H1 (cell line): Measurements from ENCODE around the gene CEBPE. TPM values are rescaled to one million over a fixed set of nuclear protein-coding genes. Genes with fewer than 3 reads are reported as not detected.
"Not testable (repeated sequence)": the region's sequence is repeated elsewhere in the genome, so short reads cannot be mapped to it uniquely, and the experiment has no call there.

ENCODE experiments used
- CTCF ChIA-PET: fragments of 300-600 bp; sonication (Branson Sonifier 250); formaldehyde crosslinking; loops from one replicate; lab custom pipeline; 2021; ENCODE audit not compliant: partially characterized antibody; lab: Charles Lee
- POLR2A ChIA-PET: fragments of 300-600 bp; sonication (Branson Sonifier 250); formaldehyde crosslinking; loops from one replicate; lab custom pipeline; 2021; ENCODE audit warnings: inconsistent platforms; ENCODE audit not compliant: partially characterized antibody; lab: Charles Lee
- DNase-seq, 2 experiments: peaks; one replicate each; pipeline versions ENCODE4 v3.0.0 to v3.0.0-alpha.2; 2010 to 2022; ENCODE audit warnings: low spot score in 2 of 2, low read depth in 1 of 2, mixed read lengths in 1 of 2
- FAIRE-seq: peaks from 2 replicates; lab custom pipeline; 2011; peaks lifted over from hg19 to GRCh38; lab: Jason Lieb, UNC
- H2AFZ ChIP-seq: 2 replicates; pipeline ENCODE4 v1.8.1; 2012; ENCODE audit warnings: low read length, inconsistent platforms
- H2AK5ac ChIP-seq: 2 replicates; pipeline ENCODE4 v1.6.1; 2013; ENCODE audit warnings: low read depth, low read length
- H2BK120ac ChIP-seq: replicated peaks from 2 replicates; pipeline ENCODE3; 2013; ENCODE audit warnings: low read depth, low read length, inconsistent platforms
- H2BK12ac ChIP-seq: 2 replicates; pipeline ENCODE4 v1.6.1; 2013; ENCODE audit warnings: low read depth, low read length
- H2BK15ac ChIP-seq: 2 replicates; pipeline ENCODE4 v1.6.1; 2013; ENCODE audit warnings: low read length
- H2BK20ac ChIP-seq: 2 replicates; pipeline ENCODE4 v1.6.1; 2013; ENCODE audit warnings: low read length
- H2BK5ac ChIP-seq: 2 replicates; pipeline ENCODE4 v1.6.1; 2013; ENCODE audit warnings: low read depth, low read length
- H3K14ac ChIP-seq: 2 replicates; pipeline ENCODE4 v1.6.1; 2013; ENCODE audit warnings: inconsistent platforms; ENCODE audit not compliant: insufficient read length
- H3K18ac ChIP-seq: 2 replicates; pipeline ENCODE4 v1.6.1; 2013; ENCODE audit warnings: low read length; ENCODE audit errors: extremely low read depth
- H3K23ac ChIP-seq: 2 replicates; pipeline ENCODE4 v1.6.1; 2013; ENCODE audit warnings: inconsistent platforms; ENCODE audit not compliant: insufficient read length
- H3K23me2 ChIP-seq: 2 replicates; pipeline ENCODE4 v1.6.1; 2013; ENCODE audit warnings: low read depth, low read length
- H3K27ac ChIP-seq: 2 replicates; pipeline ENCODE4 v1.6.1; 2011; ENCODE audit warnings: low read depth, low read length, inconsistent platforms
- H3K27me3 ChIP-seq, 4 experiments: replicated peaks in 1 of 4; 1 replicate in 1 of 4; 2 replicates in 3 of 4; pipeline versions ENCODE4 v1.6.1 to v1.8.1; 2011 to 2013; ENCODE audit warnings: low read length in 3 of 4, mild to moderate bottlenecking in 3 of 4, inconsistent platforms in 2 of 4, mixed read lengths in 2 of 4, moderate library complexity in 1 of 4; ENCODE audit not compliant: control insufficient read depth in 3 of 4, insufficient read depth in 3 of 4; ENCODE audit errors: extremely low read depth in 1 of 4
- H3K36me3 ChIP-seq, 4 experiments: 2 replicates each; pipeline versions ENCODE4 v1.6.1 to v1.8.1; 2011 to 2013; ENCODE audit warnings: mild to moderate bottlenecking in 4 of 4, low read length in 3 of 4, moderate library complexity in 2 of 4, control low read depth in 1 of 4, inconsistent platforms in 1 of 4; ENCODE audit not compliant: insufficient read depth in 4 of 4, control insufficient read depth in 2 of 4
- H3K4ac ChIP-seq: replicated peaks from 2 replicates; pipeline ENCODE3; 2013; ENCODE audit warnings: low read length, low read depth, mixed read lengths, inconsistent platforms; ENCODE audit not compliant: insufficient read length
- H3K4me1 ChIP-seq, 4 experiments: replicated peaks in 1 of 4; 1 replicate in 1 of 4; 2 replicates in 3 of 4; pipeline versions ENCODE4 v1.6.1 to v1.8.1; 2011 to 2013; ENCODE audit warnings: low read length in 3 of 4, inconsistent platforms in 2 of 4, mixed read lengths in 1 of 4; ENCODE audit not compliant: insufficient read depth in 4 of 4, control insufficient read depth in 3 of 4
- H3K4me2 ChIP-seq, 2 experiments: 2 replicates each; pipeline versions ENCODE4 v1.6.1 to v1.8.1; 2011 to 2013; ENCODE audit warnings: low read depth in 2 of 2, low read length in 2 of 2, control low read depth in 1 of 2, inconsistent platforms in 1 of 2, mild to moderate bottlenecking in 1 of 2; ENCODE audit not compliant: insufficient read depth in 1 of 2
- H3K4me3 ChIP-seq, 4 experiments: fragments of 200-600, 300-600 bp in 1 of 4; sonication (generic), shearing (Covaris generic), sonication (Bioruptor Twin) in 1 of 4; 2 replicates each; pipeline versions ENCODE4 v1.5.1 to v1.8.1; 2011 to 2016; ENCODE audit warnings: low read length in 4 of 4, low read depth in 3 of 4, control low read depth in 2 of 4, inconsistent platforms in 2 of 4, mild to moderate bottlenecking in 2 of 4, mixed read lengths in 1 of 4, moderate library complexity in 1 of 4; ENCODE audit not compliant: insufficient read depth in 2 of 4; ENCODE audit errors: extremely low read depth in 1 of 4
- H3K56ac ChIP-seq: replicated peaks from 2 replicates; pipeline ENCODE3; 2013; ENCODE audit warnings: low read depth, mild to moderate bottlenecking, mixed read lengths, low read length, inconsistent platforms; ENCODE audit not compliant: insufficient read length
- H3K79me1 ChIP-seq: 2 replicates; pipeline ENCODE4 v1.6.1; 2013; ENCODE audit warnings: low read depth, low read length, control low read depth
- H3K79me2 ChIP-seq, 2 experiments: 2 replicates each; pipeline versions ENCODE4 v1.6.1 to v1.8.1; 2012 to 2013; ENCODE audit warnings: low read length in 2 of 2, mild to moderate bottlenecking in 2 of 2, inconsistent platforms in 1 of 2; ENCODE audit not compliant: insufficient read depth in 2 of 2, control insufficient read depth in 1 of 2
- H3K9ac ChIP-seq, 4 experiments: replicated peaks in 1 of 4; 1 replicate in 1 of 4; 2 replicates in 3 of 4; pipeline versions ENCODE4 v1.6.1 to v1.8.1; 2011 to 2013; ENCODE audit warnings: low read depth in 3 of 4, low read length in 3 of 4, control low read depth in 2 of 4, mild to moderate bottlenecking in 2 of 4, moderate library complexity in 2 of 4, inconsistent platforms in 1 of 4; ENCODE audit errors: extremely low read depth in 1 of 4
- H3K9me3 ChIP-seq, 2 experiments: 2 replicates each; pipeline versions ENCODE4 v1.6.1 to v1.8.1; 2012 to 2013; ENCODE audit warnings: mild to moderate bottlenecking in 2 of 2, moderate library complexity in 2 of 2, control low read depth in 1 of 2, inconsistent platforms in 1 of 2, low read depth in 1 of 2, low read length in 1 of 2, mixed read lengths in 1 of 2; ENCODE audit not compliant: insufficient read depth in 2 of 2
- H4K20me1 ChIP-seq, 2 experiments: replicated peaks in 1 of 2; 2 replicates each; pipeline versions ENCODE3 to v1.8.1; 2011 to 2013; ENCODE audit warnings: inconsistent platforms in 2 of 2, low read length in 2 of 2, mild to moderate bottlenecking in 1 of 2; ENCODE audit not compliant: insufficient read depth in 2 of 2, control insufficient read depth in 1 of 2
- H4K5ac ChIP-seq: 2 replicates; pipeline ENCODE4 v1.6.1; 2013; ENCODE audit warnings: low read length, low read depth, mixed read lengths, inconsistent platforms; ENCODE audit not compliant: insufficient read length
- H4K8ac ChIP-seq: 2 replicates; pipeline ENCODE4 v1.8.0; 2013; ENCODE audit warnings: mild to moderate bottlenecking, moderate library complexity, low read length, inconsistent platforms; ENCODE audit not compliant: insufficient read depth; ENCODE audit errors: extremely low read depth
- H4K91ac ChIP-seq: replicated peaks from 2 replicates; pipeline ENCODE3; 2013; ENCODE audit warnings: low read length, mixed read lengths, inconsistent platforms; ENCODE audit not compliant: insufficient read length
- EP300 ChIP-seq, 2 experiments: IDR thresholded peaks; 1 replicate in 1 of 2; 2 replicates in 1 of 2; pipeline ENCODE4 v1.6.1; 2011 to 2012; ENCODE audit warnings: low read depth in 2 of 2, low read length in 2 of 2, mild to moderate bottlenecking in 2 of 2, borderline replicate concordance in 1 of 2, inconsistent platforms in 1 of 2, moderate library complexity in 1 of 2
- WGBS, 2 experiments: shearing (Covaris generic) in 1 of 2; methylation state at CpG; one replicate each; pipeline versions ENCODE4 v1.1.6 to v1.1.7; 2013 to 2015; ENCODE audit warnings: low lambda C conversion rate in 2 of 2, mixed read lengths in 2 of 2, inconsistent platforms in 1 of 2, low coverage in 1 of 2, missing lambda C conversion rate in 1 of 2; ENCODE audit not compliant: insufficient replicate concordance in 2 of 2, insufficient coverage in 1 of 2, insufficient read length in 1 of 2; ENCODE audit errors: extremely low coverage in 1 of 2, missing lambda C conversion rate in 1 of 2; 5-methylcytosine and 5-hydroxymethylcytosine counted together
- polyA plus RNA-seq, 7 experiments: library from polyadenylated mRNA; depleted of rRNA in 3 of 7; stranded (reverse) in 5 of 7; unstranded in 2 of 7; fragments of >200 nt in 5 of 7; fragments of 200-250 nt in 2 of 7; gene quantifications; 1 replicate in 5 of 7; 2 replicates in 1 of 7; 4 replicates in 1 of 7; pipeline versions ENCODE4 v1.2.1 to v1.2.3, GENCODE V29; 2011 to 2013; ENCODE audit warnings: missing spikeins in 2 of 7, mixed read lengths in 2 of 7
- total RNA-seq: library from RNA; stranded (reverse); fragmentation: NEBNext Ultra II Directional; extraction: Animal tissue kit (Norgen Biotek cat#: 25700); gene quantifications from 2 replicates; pipeline ENCODE4 v1.2.1, GENCODE V29; 2021

The CEBPE gene
- total and polyA plus RNA-seq, 2 of the 8 experiments (the other 6 are each of a cell fraction or from before 2014, with no cell fraction given): 0.05 TPM; not detected in 1

DNA sequence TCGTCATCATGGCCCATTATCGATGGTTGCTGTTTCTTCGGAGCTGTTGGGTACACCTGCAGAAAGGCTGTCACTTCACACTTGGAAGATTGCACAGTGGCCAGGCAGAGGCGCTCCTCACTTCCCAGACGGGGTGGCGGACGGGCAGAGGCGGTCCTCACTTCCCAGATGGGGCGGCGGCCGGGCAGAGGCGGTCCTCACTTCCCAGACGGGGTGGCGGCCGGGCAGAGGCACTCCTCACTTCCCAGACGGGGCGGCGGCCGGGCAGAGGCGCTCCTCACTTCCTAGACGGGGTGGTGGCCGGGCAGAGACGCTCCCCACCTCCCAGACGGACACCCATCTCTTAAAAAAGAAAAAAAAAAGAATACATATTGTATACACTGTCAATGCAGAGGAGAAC is 10.9 kb downstream of the CEBPE start:
- 95% methylated on average over 23 of the region's 24 CpGs; no CpG with 5 or more reads in 1 of the 2 experiments for WGBS, 2 experiments
- not testable (repeated sequence) for H3K27ac ChIP-seq, H3K27me3 ChIP-seq, H4K8ac ChIP-seq, H3K36me3 ChIP-seq, H3K9me3 ChIP-seq, H2BK20ac ChIP-seq, FAIRE-seq, H3K23me2 ChIP-seq, H3K4me3 ChIP-seq, H4K20me1 ChIP-seq, H2AK5ac ChIP-seq, H2BK120ac ChIP-seq, H3K4me2 ChIP-seq, H3K56ac ChIP-seq, H3K23ac ChIP-seq, H4K5ac ChIP-seq, H3K79me1 ChIP-seq, H3K9ac ChIP-seq, H2BK12ac ChIP-seq, H2BK5ac ChIP-seq, H3K14ac ChIP-seq, H2AFZ ChIP-seq, H3K4ac ChIP-seq, H3K18ac ChIP-seq, H2BK15ac ChIP-seq, H3K79me2 ChIP-seq, H4K91ac ChIP-seq
- CTCF ChIA-PET: interaction anchor here (0.7 to 3.4 kb wide), 7 partner anchors 9 to 131 kb away, joined by 3 to 19 read pairs (median 5); no protein-coding TSS in a partner anchor
- TF ChIP-seq EP300 (IDR thresholded peaks at IDR 0.05; ENCODE audit: borderline replicate concordance in 1 of 2, low read depth in 2 of 2, low read length in 2 of 2): peak in 1 of 2 experiments; percentile 60; a peak in 1 of 3 replicates
- H3K4me1 ChIP-seq: peaks cover 6 to 16% (median 14%) of the 10 kb centered on the region in 4 experiments; a peak in 5 of 7 replicates
- peak in 1 of 2 experiments; percentile 56 for DNase-seq
- POLR2A ChIA-PET: interaction anchor here (0.6 to 1.4 kb wide), 2 partner anchors 18 to 27 kb away, joined by 3 to 5 read pairs; no protein-coding TSS in a partner anchor
